Effector memory CD8-positive, alpha-beta T cell (primary cell): Measurements from ENCODE around the gene EVC.
"Not testable (repeated sequence)": the region's sequence is repeated elsewhere in the genome, so short reads cannot be mapped to it uniquely, and the experiment has no call there.

Source experiments
- ATAC-seq: fragments of 150-1000 bp; cut with Tn5 transposase; replicated peaks from 2 replicates; pipeline ENCODE4 v1.10.0; 2021; ENCODE audit warnings: mild to moderate bottlenecking, moderate library complexity
- DNase-seq, 3 experiments: peaks; one replicate each; pipeline ENCODE4 v3.0.0; 2021
- H3K27ac Mint-ChIP-seq, 2 donors: one replicate each; pipeline ENCODE4 v1.8.0; 2022; ENCODE audit warnings: mild to moderate bottlenecking in 2 of 2, mixed read lengths in 2 of 2, moderate library complexity in 2 of 2
- H3K27me3 Mint-ChIP-seq, 2 donors: one replicate each; pipeline ENCODE4 v1.8.0; 2022; ENCODE audit warnings: mixed read lengths in 2 of 2
- H3K36me3 Mint-ChIP-seq: one replicate; pipeline ENCODE4 v1.8.0; 2022; ENCODE audit warnings: mild to moderate bottlenecking, moderate library complexity, mixed read lengths; ENCODE audit not compliant: insufficient read depth
- H3K4me1 Mint-ChIP-seq, 2 donors: one replicate each; pipeline ENCODE4 v1.8.0; 2022; ENCODE audit warnings: low read depth in 2 of 2, mixed read lengths in 2 of 2
- H3K4me3 Mint-ChIP-seq, 2 donors: one replicate each; pipeline ENCODE4 v1.8.0; 2022; ENCODE audit warnings: mild to moderate bottlenecking in 2 of 2, mixed read lengths in 2 of 2, moderate library complexity in 2 of 2
- H3K9me3 Mint-ChIP-seq, 2 donors: one replicate each; pipeline ENCODE4 v1.8.0; 2022; ENCODE audit warnings: mixed read lengths in 2 of 2

Gene EVC

GRCh38 chr4:5798946-5799345 lies 87.9 kb downstream of the EVC start:
- H3K27ac Mint-ChIP-seq, result no peak overlapping the region
- H3K4me1 Mint-ChIP-seq, result no peaks in the 10 kb centered on the region
- H3K9me3 Mint-ChIP-seq, result peaks cover 0 to 7% of the 10 kb centered on the region in 2 donors
- H3K4me3 Mint-ChIP-seq, result no peak overlapping the region
- DNase-seq, result no peak
- peaks cover 0 to 9% of the 10 kb centered on the region in 2 donors for H3K27me3 Mint-ChIP-seq
- no peak for ATAC-seq
- no peaks in the 10 kb centered on the region for H3K36me3 Mint-ChIP-seq

GRCh38 chr4:5799406-5799805 lies 88.4 kb downstream of the EVC start:
- H3K27me3 Mint-ChIP-seq, result peaks cover 0 to 9% of the 10 kb centered on the region in 2 donors
- peaks cover 0 to 7% of the 10 kb centered on the region in 2 donors for H3K9me3 Mint-ChIP-seq
- no peak overlapping the region for H3K4me3 Mint-ChIP-seq
- H3K36me3 Mint-ChIP-seq, result no peaks in the 10 kb centered on the region
- H3K27ac Mint-ChIP-seq, result no peak overlapping the region
- no peak for ATAC-seq
- no peak for DNase-seq
- H3K4me1 Mint-ChIP-seq, result no peaks in the 10 kb centered on the region

GRCh38 chr4:5800496-5800895 lies 89.5 kb downstream of the EVC start:
- DNase-seq (no peak), ATAC-seq (no peak)
- Mint-ChIP-seq H3K4me3 (no peak overlapping the region), H3K27me3 (peaks cover 0 to 9% of the 10 kb centered on the region in 2 donors), H3K4me1 (no peaks in the 10 kb centered on the region), H3K36me3 (no peaks in the 10 kb centered on the region), H3K9me3 (peaks cover 0 to 7% of the 10 kb centered on the region in 2 donors), H3K27ac (no peak overlapping the region)

GRCh38 chr4:5801696-5802095 lies 90.7 kb downstream of the EVC start:
- no peak for DNase-seq
- Mint-ChIP-seq H3K27me3 (peaks cover 0 to 9% of the 10 kb centered on the region in 2 donors), H3K4me3 (no peak overlapping the region), H3K27ac (no peak overlapping the region), H3K9me3 (no peaks in the 10 kb centered on the region), H3K36me3 (no peaks in the 10 kb centered on the region), H3K4me1 (no peaks in the 10 kb centered on the region)
- no peak for ATAC-seq

GRCh38 chr4:5802565-5802964 lies 91.6 kb downstream of the EVC start:
- no peaks in the 10 kb centered on the region for H3K4me1 Mint-ChIP-seq
- no peak overlapping the region for H3K27ac Mint-ChIP-seq
- ATAC-seq, result no peak
- DNase-seq, result no peak
- H3K4me3 Mint-ChIP-seq, result no peak overlapping the region
- H3K9me3 Mint-ChIP-seq, result no peaks in the 10 kb centered on the region
- H3K36me3 Mint-ChIP-seq, result no peaks in the 10 kb centered on the region
- peaks cover 0 to 17% of the 10 kb centered on the region in 2 donors for H3K27me3 Mint-ChIP-seq

- DNase-seq, result no peak
- Mint-ChIP-seq H3K4me1 (no peaks in the 10 kb centered on the region), H3K27ac (no peak overlapping the region), H3K27me3 (peaks cover 0 to 8% of the 10 kb centered on the region in 2 donors), H3K9me3 (no peaks in the 10 kb centered on the region), H3K36me3 (no peaks in the 10 kb centered on the region), H3K4me3 (no peak overlapping the region)
- ATAC-seq, result no peak
These were observed 93.7 kb downstream of the EVC start for GRCh38 chr4:5804656-5805055.

DNA sequence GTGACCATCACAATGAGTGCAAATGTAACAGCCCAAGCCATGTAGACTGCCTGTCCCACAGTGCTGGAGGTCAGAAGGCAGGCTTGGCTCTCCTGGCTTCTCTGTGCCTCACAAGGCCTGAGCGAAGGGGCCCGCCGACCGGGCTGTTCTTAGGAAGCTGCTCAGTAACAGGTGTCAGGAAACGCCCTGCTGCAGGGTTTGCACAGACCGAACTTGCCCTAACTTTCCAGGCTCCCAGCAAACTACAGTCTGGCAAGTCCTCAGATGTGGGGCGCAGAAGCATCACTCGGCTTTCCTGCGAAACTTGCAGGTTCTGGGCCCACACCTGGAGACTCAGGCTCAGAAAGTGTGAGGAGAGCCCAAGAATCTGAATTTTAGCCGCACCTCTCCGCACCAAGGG lies 94.3 kb downstream of the EVC start:
- DNase-seq, result no peak
- Mint-ChIP-seq H3K4me3 (no peak overlapping the region), H3K27me3 (peaks cover 0 to 8% of the 10 kb centered on the region in 2 donors), H3K27ac (no peak overlapping the region), H3K4me1 (no peaks in the 10 kb centered on the region), H3K9me3 (no peaks in the 10 kb centered on the region), H3K36me3 (no peaks in the 10 kb centered on the region)
- ATAC-seq, result no peak

- Mint-ChIP-seq H3K27me3 (peaks cover 0 to 8% of the 10 kb centered on the region in 2 donors), H3K4me1 (no peaks in the 10 kb centered on the region), H3K4me3 (no peak overlapping the region), H3K27ac (no peak overlapping the region), H3K36me3 (peaks cover 4% of the 10 kb centered on the region), H3K9me3 (no peaks in the 10 kb centered on the region)
- ATAC-seq, result no peak
- no peak for DNase-seq
These were observed 97.2 kb downstream of the EVC start for GRCh38 chr4:5808081-5808741.

- Mint-ChIP-seq H3K9me3 (no peaks in the 10 kb centered on the region), H3K4me3 (no peak overlapping the region), H3K4me1 (no peaks in the 10 kb centered on the region), H3K27me3 (peaks cover 0 to 8% of the 10 kb centered on the region in 2 donors), H3K27ac (no peak overlapping the region), H3K36me3 (peaks cover 4% of the 10 kb centered on the region)
- no peak for DNase-seq
- no peak for ATAC-seq
These were observed 98.3 kb downstream of the EVC start for GRCh38 chr4:5809216-5809776.

- peaks cover 4% of the 10 kb centered on the region for H3K36me3 Mint-ChIP-seq
- no peak overlapping the region for H3K27ac Mint-ChIP-seq
- H3K27me3 Mint-ChIP-seq, result peaks cover 3 to 15% of the 10 kb centered on the region in 2 donors
- ATAC-seq, result no peak
- H3K9me3 Mint-ChIP-seq, result no peaks in the 10 kb centered on the region
- DNase-seq, result no peak
- no peak overlapping the region for H3K4me3 Mint-ChIP-seq
- H3K4me1 Mint-ChIP-seq, result no peaks in the 10 kb centered on the region
These were observed 99.2 kb downstream of the EVC start for GRCh38 chr4:5810151-5810550.

- H3K27ac Mint-ChIP-seq, result no peak overlapping the region
- no peaks in the 10 kb centered on the region for H3K9me3 Mint-ChIP-seq
- H3K4me1 Mint-ChIP-seq, result no peaks in the 10 kb centered on the region
- ATAC-seq (no peak), DNase-seq (no peak)
- H3K4me3 Mint-ChIP-seq, result no peak overlapping the region
- H3K27me3 Mint-ChIP-seq, result peaks cover 7 to 21% of the 10 kb centered on the region in 2 donors
- peaks cover 4% of the 10 kb centered on the region for H3K36me3 Mint-ChIP-seq
These were observed 99.9 kb downstream of the EVC start for GRCh38 chr4:5810770-5811430.

DNA sequence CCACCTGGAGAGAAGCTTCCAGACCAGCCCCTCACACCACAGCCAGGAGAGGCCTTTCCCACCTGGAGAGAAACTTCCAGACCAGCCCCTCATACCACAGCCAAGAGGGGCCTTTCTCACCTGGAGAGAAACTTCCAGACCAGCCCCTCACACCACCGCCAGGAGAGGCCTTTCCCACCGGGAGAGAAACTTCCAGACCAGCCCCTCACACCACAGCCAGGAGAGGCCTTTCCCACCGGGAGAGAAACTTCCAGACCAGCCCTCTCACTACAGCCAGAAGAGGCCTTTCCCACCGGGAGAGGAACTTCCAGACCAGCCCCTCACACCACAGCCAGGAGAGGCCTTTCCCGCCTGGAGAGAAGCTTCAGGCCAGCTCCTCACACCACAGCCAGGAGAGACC lies 101.1 kb downstream of the EVC start:
- H3K36me3 Mint-ChIP-seq, result not testable (repeated sequence)

DNA sequence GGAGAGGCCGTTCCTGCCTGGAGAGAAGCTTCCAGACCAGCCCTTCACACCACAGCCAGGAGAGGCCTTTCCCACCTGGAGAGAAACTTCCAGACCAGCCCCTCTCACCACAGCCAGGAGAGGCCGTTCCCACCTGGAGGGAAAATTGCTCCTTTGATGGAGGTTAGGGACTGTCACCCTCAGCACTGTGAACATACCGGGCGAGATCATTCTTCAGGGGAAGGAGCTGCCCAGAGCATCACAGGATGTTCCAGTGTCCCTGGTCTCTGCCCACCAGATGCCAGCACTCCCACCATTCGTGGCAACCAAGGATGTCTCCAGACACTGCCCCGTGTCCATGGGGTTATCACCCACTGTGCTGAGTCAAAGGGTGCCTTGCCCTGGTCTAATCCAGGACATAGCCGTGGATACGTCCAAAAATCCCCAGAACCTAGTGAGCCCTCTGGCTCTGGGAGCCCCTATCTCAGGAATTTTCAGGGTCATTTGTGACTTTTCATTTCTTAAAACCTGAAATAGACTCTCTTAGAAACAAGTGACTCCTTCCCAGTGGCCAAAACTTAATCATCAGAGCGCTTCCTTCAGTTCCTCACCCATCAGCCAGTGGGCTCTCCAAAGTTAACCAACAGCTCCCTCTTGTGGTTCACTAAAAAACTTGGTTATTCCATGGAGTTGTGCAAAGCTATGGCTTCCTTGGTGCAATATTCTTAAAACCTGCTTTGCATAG lies 101.7 kb downstream of the EVC start:
- H3K4me3 Mint-ChIP-seq, result no peak overlapping the region
- peaks cover 4% of the 10 kb centered on the region for H3K36me3 Mint-ChIP-seq
- no peaks in the 10 kb centered on the region for H3K4me1 Mint-ChIP-seq
- DNase-seq, result peak in 1 of 3 experiments; percentile 5
- H3K27me3 Mint-ChIP-seq, result peaks cover 7 to 24% of the 10 kb centered on the region in 2 donors
- H3K27ac Mint-ChIP-seq, result peak overlapping the region in 1 of 2 donors; percentile 17
- ATAC-seq, result no peak
- H3K9me3 Mint-ChIP-seq, result no peaks in the 10 kb centered on the region

More for the DNA sequence above, 101.1 kb downstream of the EVC start:
- H3K4me1 Mint-ChIP-seq, H3K27ac Mint-ChIP-seq, DNase-seq, H3K4me3 Mint-ChIP-seq, ATAC-seq, H3K9me3 Mint-ChIP-seq: not testable (repeated sequence)
- H3K27me3 Mint-ChIP-seq, result peaks cover 7 to 27% of the 10 kb centered on the region in 2 donors
